Posterior vena cava (tissue), 2 donors: Measurements from ENCODE around the gene SLITRK1. TPM values are rescaled to one million over a fixed set of nuclear protein-coding genes. Genes with fewer than 3 reads are reported as not detected.

Experiments
- DNase-seq: peaks from one replicate; pipeline ENCODE4 v3.0.0-alpha.2; 2020; ENCODE audit warnings: low spot score
- intact Hi-C, 2 donors: fragments of 100-400 bp; cut with DNase I; formaldehyde crosslinking; loops; one replicate each; pipeline versions ENCODE4 v1.14.1 to v1.14.2; 2022 to 2023
- total RNA-seq, 2 donors: library from RNA; stranded (reverse); fragmentation: NEBNext Ultra II Directional; extraction: Animal tissue kit (Norgen Biotek cat#: 25700); gene quantifications; one replicate each; pipeline ENCODE4 v1.2.1, GENCODE V29; 2021
- donor health status: DM: yes; HTN: yes; CAD: no.
- donor health status: DM: yes; HTN: yes; CAD: no.

Gene SLITRK1
- total RNA-seq, 2 donors from 2014 or later: not detected

GRCh38 chr13:83876546-83876945, 5.7 kb downstream of the SLITRK1 start:
- DNase-seq: no peak
- intact Hi-C loops: no loop called here

GRCh38 chr13:83867708-83868107, 14.6 kb downstream of the SLITRK1 start:
- intact Hi-C loops: no loop called here
- DNase-seq: no peak

GRCh38 chr13:83865161-83866137, 16.8 kb downstream of the SLITRK1 start:
- no peak for DNase-seq

GRCh38 chr13:83853771-83854170, 28.5 kb downstream of the SLITRK1 start:
- no peak for DNase-seq
- intact Hi-C loops: no loop called here

More at GRCh38 chr13:83865161-83866137, 16.8 kb downstream of the SLITRK1 start:
- intact Hi-C loops: no loop called here

DNA sequence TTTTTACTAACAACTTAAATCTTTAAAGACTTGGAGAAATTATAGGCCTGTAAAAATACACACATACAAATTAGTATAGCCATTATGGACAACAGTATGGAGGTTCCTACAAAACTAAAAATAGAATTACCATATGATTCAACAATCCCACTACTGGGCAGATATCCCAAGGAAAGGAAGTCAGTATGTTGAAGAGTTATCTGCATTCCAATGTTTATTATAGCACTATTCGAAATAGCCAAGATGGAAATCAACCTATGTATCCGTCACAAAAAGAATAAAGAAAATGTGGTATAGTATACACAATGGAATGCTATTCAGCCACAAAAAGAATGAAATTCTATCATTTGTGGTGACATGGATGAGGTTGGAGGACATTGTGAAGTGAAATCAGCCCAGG, 37.2 kb downstream of the SLITRK1 start:
- DNase-seq: no peak
- intact Hi-C loops: no loop called here

- DNase-seq: no peak
- intact Hi-C loops: no loop called here
These were observed 43.1 kb downstream of the SLITRK1 start for GRCh38 chr13:83839146-83839545.

GRCh38 chr13:83831796-83832195, 50.5 kb downstream of the SLITRK1 start:
- intact Hi-C loops: no loop called here
- no peak for DNase-seq

DNA sequence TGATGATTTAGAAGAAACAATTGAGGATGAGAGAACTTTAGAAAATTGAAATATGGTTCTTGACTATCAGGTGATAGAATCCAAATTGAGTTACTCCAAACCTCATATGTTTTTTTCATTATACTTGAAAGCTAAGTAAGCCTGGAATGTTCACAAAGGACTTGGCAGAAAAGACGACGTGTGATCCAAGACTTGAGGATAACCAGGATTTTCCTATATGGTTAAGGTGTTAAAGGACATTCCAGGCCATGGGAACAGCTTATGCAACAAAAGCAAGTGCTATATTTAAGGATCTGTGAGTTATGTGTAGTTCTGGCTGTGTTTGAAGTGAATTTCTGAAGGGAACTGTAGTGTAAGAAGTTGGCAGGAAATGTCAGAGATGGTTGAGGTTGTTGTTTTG, 52.5 kb downstream of the SLITRK1 start:
- DNase-seq: no peak
- intact Hi-C loops: no loop called here

GRCh38 chr13:83827338-83827737, 54.9 kb downstream of the SLITRK1 start:
- intact Hi-C loops: no loop called here
- no peak for DNase-seq
